ENCODE data around the gene MAGI1.

- no peak for TF ChIP-seq CTCF (IDR thresholded peaks at IDR 0.05)
- no peak for TF ChIP-seq POLR2A (IDR thresholded peaks at IDR 0.05)
- no peak for TF ChIP-seq EP300 (IDR thresholded peaks at IDR 0.05)
These were observed 373.8 kb downstream of the MAGI1 start for GRCh38 chr3:65664931-65665330.
